GM12801 (cell line): ENCODE results near the gene NXN.

ENCODE experiments used
- CTCF ChIP-seq: IDR thresholded peaks from one replicate; pipeline ENCODE4 v1.5.1; 2011; ENCODE audit warnings: control low read depth; ENCODE audit not compliant: insufficient read length; ENCODE audit errors: extremely low read depth

NXN gene

DNA sequence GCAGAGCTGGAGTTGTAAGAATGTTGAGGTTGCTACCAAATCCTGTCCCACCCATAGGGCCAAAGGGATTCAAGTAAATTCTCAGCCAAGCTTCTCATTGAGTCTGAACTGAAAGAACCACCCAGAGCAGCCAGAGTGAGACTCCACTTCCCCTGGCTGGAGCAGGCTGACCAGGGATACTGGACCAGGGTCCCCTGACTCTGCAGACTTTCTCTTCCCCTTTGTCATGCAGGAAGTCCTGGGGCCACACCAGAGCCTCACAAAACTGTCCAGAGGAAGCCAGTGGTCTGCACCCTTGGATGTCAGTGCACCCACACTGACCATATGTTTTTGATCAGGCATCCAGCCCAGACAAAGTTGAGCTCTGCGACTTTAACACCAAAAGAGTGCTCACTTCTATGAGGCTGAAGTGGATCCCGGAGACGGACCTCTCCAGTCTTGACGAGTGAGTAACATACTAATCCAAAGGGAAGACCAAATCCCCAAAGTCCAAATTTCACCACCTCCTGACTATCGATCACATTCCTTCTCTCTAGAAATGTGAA is 4.1 kb downstream of the NXN start:
- no peak for TF ChIP-seq CTCF

GRCh38 chr17:973053-973452 is 6.5 kb downstream of the NXN start:
- TF ChIP-seq CTCF, result no peak

DNA sequence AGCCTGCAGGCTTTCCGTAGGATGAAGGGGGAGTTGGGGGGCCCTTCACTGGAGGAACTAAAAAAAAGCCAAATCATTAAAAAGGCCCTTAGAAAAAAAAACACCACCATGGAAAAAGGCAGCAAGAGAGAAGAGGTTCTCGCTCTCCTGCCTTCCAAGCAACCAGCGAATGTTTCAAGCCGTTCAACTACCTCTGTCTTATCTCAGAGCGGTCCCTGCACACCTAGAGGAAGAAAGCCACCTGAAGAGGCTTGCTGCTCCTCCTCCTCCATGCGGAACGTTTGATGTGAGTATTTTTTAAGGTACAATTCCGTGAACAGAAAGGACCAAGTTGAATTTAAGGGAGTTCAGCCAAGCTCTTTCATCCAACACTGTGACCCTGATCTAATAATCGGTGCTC is 9.2 kb downstream of the NXN start:
- TF ChIP-seq CTCF, result no peak

DNA sequence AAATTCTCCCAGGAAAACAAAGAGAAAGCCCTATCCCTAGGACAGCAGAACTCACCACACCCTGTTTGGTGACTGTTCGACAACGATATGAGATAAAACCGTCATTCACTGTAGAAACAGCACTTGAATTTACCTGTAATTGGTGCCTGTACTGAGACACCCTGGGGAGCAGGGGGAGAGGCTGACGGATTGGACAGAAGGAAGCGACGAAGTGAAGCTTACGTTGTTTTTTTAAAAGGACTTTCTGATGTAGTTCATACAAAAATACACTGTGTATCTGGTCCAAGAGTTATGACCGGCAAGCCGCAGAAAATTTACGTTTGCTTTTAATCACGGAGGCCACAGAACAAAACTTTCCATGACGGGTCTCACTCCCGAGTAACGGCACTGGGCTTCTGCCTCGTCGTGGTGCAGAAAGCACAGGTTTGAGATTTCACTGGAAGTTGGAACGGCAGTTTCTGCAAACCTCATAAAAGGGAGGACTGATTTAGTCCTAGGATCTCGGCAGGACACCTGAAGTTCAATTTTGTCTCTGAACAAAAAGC is 9.7 kb downstream of the NXN start:
- no peak for TF ChIP-seq CTCF

GRCh38 chr17:968812-969730 is 10.5 kb downstream of the NXN start:
- no peak for TF ChIP-seq CTCF

DNA sequence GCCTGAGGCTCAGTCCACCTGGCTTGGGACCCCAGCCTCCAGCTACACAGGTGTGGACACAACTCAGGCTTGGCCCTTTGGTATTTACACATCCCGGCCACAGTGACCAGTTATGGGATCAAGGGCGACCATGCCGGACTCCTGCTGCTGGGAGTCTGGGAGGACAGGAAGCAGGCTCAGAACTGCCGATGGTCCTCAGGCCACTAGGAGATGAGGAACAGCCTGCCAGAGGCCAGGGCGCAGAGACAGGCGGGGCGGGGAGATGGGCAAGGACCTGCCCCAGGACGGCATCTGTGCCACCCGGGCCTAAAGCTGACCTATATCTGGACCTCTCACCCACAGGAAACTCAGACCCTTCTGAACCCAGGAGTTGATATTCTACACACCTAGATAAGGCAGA is 12.5 kb downstream of the NXN start:
- no peak for TF ChIP-seq CTCF

- no peak for TF ChIP-seq CTCF
These were observed 14.1 kb downstream of the NXN start for GRCh38 chr17:965311-965989.
